HG02678 (cell line): ENCODE data around the gene KRT83.
"Not testable (repeated sequence)": the region's sequence is repeated elsewhere in the genome, so short reads cannot be mapped to it uniquely, and the experiment has no call there.

Experiments
- ATAC-seq: cut with Tn5 transposase; IDR thresholded peaks from one replicate; pipeline ENCODE4 v1.9.1; 2021; ENCODE audit warnings: mild to moderate bottlenecking, moderate library complexity; ENCODE audit not compliant: unreplicated experiment

Gene KRT83

GRCh38 chr12:52290483-52291134 lies 30.6 kb downstream of the KRT83 start:
- not testable (repeated sequence) for ATAC-seq

GRCh38 chr12:52287816-52288805 lies 33.1 kb downstream of the KRT83 start:
- peak; percentile 95 for ATAC-seq

- not testable (repeated sequence) for ATAC-seq
Measured at GRCh38 chr12:52286857-52287785, 34.1 kb downstream of the KRT83 start.

GRCh38 chr12:52285851-52286530 lies 35.2 kb downstream of the KRT83 start:
- ATAC-seq, result no peak

GRCh38 chr12:52285172-52285745 lies 35.9 kb downstream of the KRT83 start:
- ATAC-seq, result no peak

GRCh38 chr12:52284562-52285171 lies 36.5 kb downstream of the KRT83 start:
- no peak for ATAC-seq

- no peak for ATAC-seq
Measured at GRCh38 chr12:52280796-52281560, 40.2 kb downstream of the KRT83 start.

GRCh38 chr12:52280319-52280795 lies 40.8 kb downstream of the KRT83 start:
- no peak for ATAC-seq

GRCh38 chr12:52279422-52280318 lies 41.5 kb downstream of the KRT83 start:
- ATAC-seq, result no peak

- peak; percentile 81 for ATAC-seq
Measured at GRCh38 chr12:52278575-52279421, 42.4 kb downstream of the KRT83 start.

- no peak for ATAC-seq
Measured at GRCh38 chr12:52277486-52278245, 43.5 kb downstream of the KRT83 start.

GRCh38 chr12:52275686-52276085 lies 45.5 kb downstream of the KRT83 start:
- no peak for ATAC-seq

- no peak for ATAC-seq
Measured at GRCh38 chr12:52274521-52275120, 46.6 kb downstream of the KRT83 start, which contains the start of gene KRT86. Gene KRT86 (plus strand): TSS chr12:52274645. CDS start chr12:52301917, 27,272 bp downstream.

- no peak for ATAC-seq
Measured at GRCh38 chr12:52271158-52271557, 50.0 kb downstream of the KRT83 start.

GRCh38 chr12:52270541-52271070 lies 50.6 kb downstream of the KRT83 start:
- ATAC-seq, result no peak
